Activated naive CD4-positive, alpha-beta T cell (primary cell): ENCODE results near the gene FAM184A.
A peak's percentile ranks its signal among the peaks of the same experiment; 100 is the strongest.

Source experiments
- DNase-seq, 4 experiments: peaks; one replicate each; lab custom pipeline; 2025; lab: John Stamatoyannopoulos, UW

The FAM184A gene

GRCh38 chr6:118959903-118960302 lies 118.6 kb downstream of the FAM184A start:
- DNase-seq = no peak

DNA sequence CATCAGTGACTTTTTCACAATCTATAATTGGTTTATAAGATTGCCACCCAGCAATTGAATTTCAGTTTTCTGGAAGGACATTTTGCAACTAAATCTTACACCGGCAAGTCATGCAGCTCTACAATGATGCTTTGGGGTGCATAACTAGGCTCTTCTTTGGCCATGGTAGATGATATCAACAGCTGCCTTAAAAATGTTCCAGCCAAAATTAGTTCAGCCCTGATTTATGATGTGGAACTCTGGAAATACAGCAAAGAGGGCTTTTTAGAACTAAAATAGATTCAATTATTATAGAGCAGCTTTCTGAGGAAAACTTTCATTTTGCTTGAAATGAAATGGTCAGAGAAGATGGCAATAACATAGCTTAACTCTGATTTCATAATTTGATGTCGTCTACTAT lies 125.1 kb downstream of the FAM184A start:
- DNase-seq = no peak

GRCh38 chr6:118952683-118953082 lies 125.8 kb downstream of the FAM184A start:
- DNase-seq = no peak

GRCh38 chr6:118945217-118945616 lies 133.2 kb downstream of the FAM184A start:
- no peak for DNase-seq

DNA sequence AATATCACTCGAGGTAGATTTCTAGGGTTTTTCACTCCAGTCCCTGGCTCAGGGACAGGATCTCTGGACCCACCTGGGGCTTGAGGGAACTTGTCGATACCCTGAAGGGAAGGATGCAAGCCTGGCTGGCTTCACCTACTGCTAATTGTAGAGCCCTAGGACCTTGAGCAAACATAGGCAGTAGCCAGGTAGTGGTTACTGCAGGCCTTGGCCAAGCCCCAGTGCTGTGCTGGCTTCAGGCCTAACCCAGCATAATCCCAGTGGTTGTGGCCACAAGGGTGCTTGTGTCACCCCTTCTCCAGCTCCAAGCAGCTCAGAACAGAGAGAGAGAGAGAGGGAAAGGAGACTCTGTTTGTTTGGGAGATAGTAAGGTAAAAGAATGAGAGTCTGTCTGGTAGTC lies 137.7 kb downstream of the FAM184A start:
- DNase-seq = no peak

- no peak for DNase-seq
Measured at GRCh38 chr6:118939683-118940082, 138.8 kb downstream of the FAM184A start.

GRCh38 chr6:118935978-118936703 lies 142.3 kb downstream of the FAM184A start:
- DNase-seq = no peak

DNA sequence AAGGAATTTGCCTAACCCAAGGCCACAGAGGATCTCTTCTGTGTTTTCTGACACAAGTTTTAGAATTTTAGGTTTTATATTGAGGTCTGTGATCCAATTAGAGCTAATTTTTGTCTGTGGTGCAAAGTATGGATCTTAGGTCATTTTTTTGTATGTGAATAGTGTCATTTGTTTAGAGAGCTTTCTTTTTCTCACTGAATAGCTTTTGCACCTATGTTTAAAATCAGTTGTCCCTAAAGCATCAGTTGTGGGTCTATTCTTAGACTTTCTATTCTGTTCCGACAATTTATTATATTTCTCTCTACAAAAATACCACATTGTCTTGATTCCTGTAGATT lies 143.2 kb downstream of the FAM184A start:
- DNase-seq = no peak

DNA sequence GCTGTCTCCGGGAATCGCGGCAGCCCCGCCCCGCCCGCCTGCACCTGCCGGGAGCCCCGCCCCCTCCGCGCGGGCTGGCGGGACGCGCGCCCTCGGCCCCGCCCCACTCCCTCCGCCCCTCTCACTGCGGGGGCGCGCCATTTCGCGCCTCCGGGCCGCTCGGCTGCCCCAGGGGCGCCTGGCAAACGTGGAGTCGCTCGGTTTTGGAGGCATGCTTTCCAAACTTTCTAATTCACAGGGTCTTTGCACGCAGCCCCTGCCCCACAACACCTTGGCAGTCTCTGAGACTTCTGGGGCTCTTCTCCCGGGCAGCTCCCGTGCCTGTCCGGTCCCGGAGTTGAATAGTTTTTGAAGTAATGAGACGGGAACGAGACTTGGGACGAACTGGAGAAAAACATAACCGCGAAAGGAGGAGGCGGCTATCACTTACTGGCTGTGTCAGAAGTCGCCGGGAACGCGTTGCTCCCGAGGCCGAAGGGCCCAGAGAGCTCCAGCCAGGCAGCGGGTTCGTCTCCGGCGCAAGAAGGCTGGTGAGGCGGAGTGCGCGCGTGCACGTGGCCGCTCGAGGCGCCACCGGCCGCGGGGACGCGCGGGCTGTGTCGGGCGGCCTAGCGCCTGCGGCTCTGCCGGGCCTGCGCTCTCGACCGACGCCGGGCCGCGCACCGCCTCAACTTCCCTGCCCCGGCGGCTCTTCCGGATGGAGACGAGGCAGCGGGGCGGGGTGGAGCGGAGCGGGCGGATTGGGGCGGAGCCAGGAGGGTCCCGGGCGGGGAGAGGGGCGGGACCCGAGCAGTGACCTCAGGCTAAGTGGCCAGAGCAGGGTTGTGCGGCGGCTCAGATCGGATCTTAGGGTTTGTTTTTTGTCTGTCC lies 143.8 kb downstream of the FAM184A start, which contains the start of gene MCM9:
Gene MCM9, minus strand, starts transcription at position 699 of the 870 bp plus-strand sequence. CDS start 3,436 bp downstream, outside the sequence.
- DNase-seq = peak; percentile 49 to 84 (median 64)

GRCh38 chr6:118933855-118934460 lies 144.5 kb downstream of the FAM184A start:
- DNase-seq = no peak

GRCh38 chr6:118932421-118932820 lies 146.0 kb downstream of the FAM184A start:
- DNase-seq = no peak

GRCh38 chr6:118931436-118931835 lies 147.0 kb downstream of the FAM184A start:
- DNase-seq = no peak

DNA sequence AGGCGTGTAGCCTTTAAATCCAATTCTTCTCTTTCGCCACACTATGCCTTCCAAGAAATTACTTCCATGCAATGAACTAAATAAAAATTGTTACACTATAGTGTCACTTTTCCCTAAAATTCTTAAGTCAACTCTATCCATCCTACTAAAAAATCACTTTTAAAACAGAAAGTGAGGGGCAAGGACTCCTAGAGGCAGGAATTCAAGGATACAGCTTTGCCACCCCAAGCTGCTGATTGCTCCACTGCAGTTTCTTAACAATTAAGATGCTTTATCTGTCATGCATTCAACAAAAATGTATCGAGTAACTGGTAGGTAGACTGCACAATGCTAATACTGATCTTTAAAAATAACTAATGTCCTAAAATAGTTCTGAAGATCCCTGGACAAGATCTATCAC lies 147.8 kb downstream of the FAM184A start:
- DNase-seq = no peak

DNA sequence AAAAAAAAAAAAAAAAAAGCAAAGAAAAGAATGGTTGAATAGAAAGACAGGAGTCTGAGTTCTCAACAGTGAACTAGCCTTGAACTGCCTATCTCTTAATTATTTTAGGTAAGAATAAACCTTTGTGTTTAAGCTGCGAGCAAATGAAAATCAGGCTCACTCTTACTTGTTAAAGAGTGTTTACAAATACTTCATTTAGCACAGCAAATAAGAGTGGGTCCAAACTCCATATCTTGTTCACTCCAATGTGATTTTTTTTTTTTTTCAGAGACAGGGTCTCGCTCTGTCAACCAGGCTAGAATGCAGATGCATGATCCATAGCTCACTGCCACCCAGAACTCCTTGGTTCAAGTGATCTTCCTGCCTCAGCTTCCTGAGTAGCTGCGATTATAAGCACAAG lies 155.4 kb downstream of the FAM184A start:
- no peak for DNase-seq

DNA sequence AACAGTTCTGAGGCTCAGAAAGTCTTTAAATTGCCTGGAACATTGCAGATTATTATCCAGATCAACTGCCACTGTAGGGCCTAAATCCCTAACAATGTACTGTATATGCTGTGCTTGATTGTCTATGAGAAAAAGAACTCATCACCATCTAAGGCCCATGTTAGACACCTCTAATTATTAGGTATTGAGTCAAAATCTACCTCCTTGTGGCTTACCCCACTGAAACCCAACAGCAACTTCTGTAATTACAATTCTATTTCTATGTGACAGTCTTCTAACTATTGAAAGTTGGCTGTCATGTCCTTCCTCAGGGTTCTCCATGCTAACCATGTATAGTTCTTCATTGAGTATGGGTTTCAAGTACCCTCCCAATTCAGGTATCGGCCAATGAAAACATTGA lies 157.4 kb downstream of the FAM184A start:
- no peak for DNase-seq

DNA sequence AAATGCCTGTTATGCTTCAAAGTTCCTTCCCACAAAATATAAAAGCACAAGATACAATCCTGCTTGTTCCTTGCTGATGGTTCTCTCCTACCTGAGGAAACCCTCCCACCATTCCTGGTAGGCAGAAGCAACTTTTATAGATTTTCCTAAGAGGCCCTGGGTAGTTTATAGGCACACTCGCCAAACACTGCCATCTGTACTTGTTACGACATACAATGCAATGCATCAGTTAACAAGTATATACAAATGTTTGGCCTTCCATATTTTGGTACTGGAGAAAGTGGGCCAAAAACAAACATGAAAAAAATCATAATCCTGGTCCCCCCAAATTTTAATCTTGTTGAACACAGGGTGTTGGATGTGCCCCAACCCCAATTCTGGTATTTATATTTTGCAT lies 160.1 kb downstream of the FAM184A start:
- no peak for DNase-seq

DNA sequence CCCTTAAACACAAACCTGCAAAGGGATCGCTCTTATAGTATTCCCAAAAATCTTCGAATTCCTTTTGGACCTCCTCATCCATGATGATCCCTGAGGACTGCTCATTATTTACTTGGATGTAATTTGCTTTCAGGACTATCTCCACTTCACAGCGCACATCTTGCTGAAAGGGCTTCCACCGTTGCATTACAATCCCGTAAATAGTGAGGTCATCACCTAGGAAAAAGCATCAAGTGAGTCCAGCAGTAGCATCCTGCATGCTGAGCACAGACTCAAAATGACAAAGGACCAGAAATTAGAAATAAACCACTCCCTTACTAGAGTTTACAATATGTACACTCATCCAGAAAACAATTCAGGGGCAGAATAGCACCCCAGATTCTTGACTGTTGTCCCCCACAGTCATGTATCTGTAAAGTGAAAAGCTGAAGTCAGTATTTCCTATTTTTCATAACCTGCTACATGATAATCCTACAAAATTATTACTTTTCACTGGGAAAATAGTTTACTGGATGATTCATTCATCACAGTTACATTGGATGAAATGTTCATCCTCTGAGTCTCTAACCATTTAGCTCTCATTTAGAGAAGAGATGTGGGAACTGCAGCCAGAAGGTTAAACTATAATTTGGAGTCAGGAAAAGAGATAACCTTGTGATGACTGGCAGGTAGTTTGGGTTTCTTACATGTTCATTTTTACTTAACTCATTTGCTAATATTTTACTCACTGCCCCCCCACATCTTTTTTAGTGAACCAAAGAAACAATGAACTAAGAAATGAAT lies 160.7 kb downstream of the FAM184A start:
- DNase-seq = no peak

DNA sequence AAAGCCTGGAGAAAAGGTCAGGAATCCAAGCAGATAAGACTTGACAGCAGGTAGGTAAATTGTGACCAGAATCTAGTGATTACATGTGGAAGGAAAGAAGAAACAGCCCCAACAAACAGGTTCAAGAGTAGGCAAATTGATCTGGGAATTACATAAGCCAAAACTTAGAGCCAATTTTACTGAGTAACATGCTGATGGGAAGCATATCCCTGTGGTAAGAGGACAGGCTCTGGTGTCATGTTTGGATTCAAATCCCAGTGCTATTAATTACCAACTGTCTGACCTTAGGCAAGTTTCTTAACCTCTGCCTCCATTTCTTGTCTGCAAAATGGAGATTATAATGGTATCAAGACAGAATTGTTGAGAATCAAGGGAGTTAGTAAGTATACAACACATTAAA lies 163.9 kb downstream of the FAM184A start:
- DNase-seq = no peak

DNA sequence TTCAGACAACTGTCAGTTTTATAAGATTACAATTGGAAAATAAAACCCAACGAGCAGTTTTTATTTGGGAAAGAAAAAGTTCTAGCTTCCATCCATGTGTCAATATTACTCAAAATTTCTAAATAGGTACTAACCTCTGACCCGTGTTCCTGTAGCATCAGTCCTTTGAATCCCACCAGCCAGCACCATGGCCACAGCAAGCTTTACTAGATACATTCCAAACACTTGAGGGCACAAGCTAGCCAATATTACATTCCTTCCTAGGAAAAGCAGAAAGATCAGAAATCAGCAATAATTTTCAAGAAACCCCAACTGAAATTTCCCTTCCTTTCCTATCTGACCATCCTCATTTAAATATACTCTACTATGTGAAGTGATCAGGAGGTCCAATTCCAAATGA lies 165.3 kb downstream of the FAM184A start:
- DNase-seq = no peak

DNA sequence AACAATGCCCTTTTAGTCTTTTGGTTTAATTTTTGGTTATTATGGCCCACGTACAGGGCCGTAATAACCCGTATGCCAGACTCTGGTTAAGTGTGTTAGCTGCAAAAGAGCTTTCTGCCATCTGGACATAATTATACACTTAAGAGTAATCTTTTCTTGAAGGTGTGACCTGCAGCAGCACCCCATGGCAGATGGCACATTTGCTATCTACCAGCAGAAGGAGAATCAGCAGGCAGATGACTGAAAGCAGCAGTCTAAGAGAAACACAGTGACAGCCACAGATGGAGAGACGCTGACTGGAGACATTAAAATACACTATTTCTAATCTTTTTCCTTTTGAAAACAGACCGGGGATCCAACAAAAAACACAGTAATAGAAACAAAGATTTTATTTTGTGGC lies 165.8 kb downstream of the FAM184A start:
- DNase-seq = no peak
